ENCODE measurements around the gene CEP19. TPM values are rescaled to one million over a fixed set of nuclear protein-coding genes. Genes with fewer than 3 reads are reported as not detected.

The CEP19 gene
- total and polyA plus RNA-seq, 2 of the 4 experiments (the other 2 are of a cell fraction): 1.1 to 1.4 TPM

DNA sequence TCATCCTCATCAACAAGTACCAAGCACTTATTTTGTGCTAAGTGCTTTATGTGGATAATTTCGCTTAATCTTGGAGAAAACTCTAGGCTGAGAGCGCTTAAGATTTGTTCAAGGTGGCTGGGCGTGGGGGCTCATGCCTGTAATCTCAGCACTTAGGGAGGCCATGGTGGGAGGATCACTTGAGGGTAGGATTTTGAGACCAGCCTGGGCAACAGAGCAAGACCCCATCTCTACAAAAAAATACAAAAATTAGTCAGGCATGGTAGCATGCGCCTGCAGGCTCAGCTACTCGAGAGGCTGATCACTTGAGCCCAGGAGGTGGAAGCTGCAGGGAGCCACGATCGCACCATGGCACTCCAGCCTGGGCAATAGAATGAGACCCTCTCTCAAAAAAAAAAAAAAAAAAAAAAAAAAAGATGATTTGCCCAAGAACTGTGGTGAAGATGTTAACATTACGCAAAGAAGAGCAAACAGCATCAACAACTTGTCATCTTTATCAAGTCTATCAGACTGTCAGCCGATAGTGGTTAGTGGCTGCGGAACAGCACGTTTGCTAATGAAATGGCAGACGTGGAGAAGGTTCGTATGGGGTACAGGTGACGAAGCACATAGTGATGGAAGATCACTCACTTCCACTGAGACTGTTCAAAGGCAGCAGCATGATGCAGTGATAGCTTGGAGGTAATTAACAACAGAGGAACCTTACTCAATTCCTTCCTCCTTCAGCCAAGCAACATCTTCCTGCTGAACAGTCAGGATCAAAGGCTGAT, 44.8 kb downstream of the CEP19 start:
- intact Hi-C loops (cut with micrococcal nuclease): no loop called here
- no peak overlapping the region for H2BK120ac ChIP-seq (ENCODE audit: low read depth, low read length)
- no peak overlapping the region for H3K4ac ChIP-seq (ENCODE audit: low read depth, low read length)
- H2AFZ ChIP-seq (replicated peaks; ENCODE audit: low read length, poor library complexity): no peak overlapping the region
- H3K9ac ChIP-seq (ENCODE audit: low read depth, low read length): no peak overlapping the region
- peaks cover 10% of the 10 kb centered on the region; the same call in 1 of the 2 replicates for H3K4me1 ChIP-seq (ENCODE audit: control insufficient read depth, insufficient read depth, low read length)
- H3K4me3 ChIP-seq (ENCODE audit: insufficient read depth, low read depth, low read length): no peak overlapping the region
- no peaks in the 10 kb centered on the region for H4K20me1 ChIP-seq (ENCODE audit: insufficient read depth, low read length)
- CTCF ChIA-PET: interaction anchor here (0.6 kb wide), 1 partner anchor 178 kb away, joined by 3 read pairs; no protein-coding TSS in a partner anchor
- no peak overlapping the region for H3K56ac ChIP-seq (ENCODE audit: extremely low read depth, insufficient read depth, low read length)
- H2BK20ac ChIP-seq (ENCODE audit: low read depth, low read length): no peak overlapping the region
- no peak overlapping the region for H3K4me2 ChIP-seq (ENCODE audit: low read depth, low read length)
- TF ChIP-seq POLR2A (IDR thresholded peaks at IDR 0.05; ENCODE audit: low read depth, low read length): no peak
- TF ChIP-seq, protein P1, sequence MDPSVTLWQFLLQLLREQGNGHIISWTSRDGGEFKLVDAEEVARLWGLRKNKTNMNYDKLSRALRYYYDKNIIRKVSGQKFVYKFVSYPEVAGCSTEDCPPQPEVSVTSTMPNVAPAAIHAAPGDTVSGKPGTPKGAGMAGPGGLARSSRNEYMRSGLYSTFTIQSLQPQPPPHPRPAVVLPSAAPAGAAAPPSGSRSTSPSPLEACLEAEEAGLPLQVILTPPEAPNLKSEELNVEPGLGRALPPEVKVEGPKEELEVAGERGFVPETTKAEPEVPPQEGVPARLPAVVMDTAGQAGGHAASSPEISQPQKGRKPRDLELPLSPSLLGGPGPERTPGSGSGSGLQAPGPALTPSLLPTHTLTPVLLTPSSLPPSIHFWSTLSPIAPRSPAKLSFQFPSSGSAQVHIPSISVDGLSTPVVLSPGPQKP (IDR thresholded peaks at IDR 0.05; ENCODE audit: borderline replicate concordance, low read depth, low read length): no peak
- no peak for TF ChIP-seq NFE2L2 (IDR thresholded peaks at IDR 0.05; ENCODE audit: low read depth, low read length)
- TF ChIP-seq, protein P2, sequence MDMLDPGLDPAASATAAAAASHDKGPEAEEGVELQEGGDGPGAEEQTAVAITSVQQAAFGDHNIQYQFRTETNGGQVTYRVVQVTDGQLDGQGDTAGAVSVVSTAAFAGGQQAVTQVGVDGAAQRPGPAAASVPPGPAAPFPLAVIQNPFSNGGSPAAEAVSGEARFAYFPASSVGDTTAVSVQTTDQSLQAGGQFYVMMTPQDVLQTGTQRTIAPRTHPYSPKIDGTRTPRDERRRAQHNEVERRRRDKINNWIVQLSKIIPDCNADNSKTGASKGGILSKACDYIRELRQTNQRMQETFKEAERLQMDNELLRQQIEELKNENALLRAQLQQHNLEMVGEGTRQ (IDR thresholded peaks at IDR 0.05; ENCODE audit: low read depth, low read length): no peak
- TF ChIP-seq CHD1 (IDR thresholded peaks at IDR 0.05; ENCODE audit: low read depth, low read length): no peak
- no peak for TF ChIP-seq BHLHE40 (IDR thresholded peaks at IDR 0.05; ENCODE audit: low read depth, low read length)
- no peak for TF ChIP-seq CEBPB (IDR thresholded peaks at IDR 0.05; ENCODE audit: low read depth, low read length)
- no peak for TF ChIP-seq MAZ (IDR thresholded peaks at IDR 0.05; ENCODE audit: borderline replicate concordance, low read depth, low read length)
- 0 out of 2 replicates have a peak, but pooled peaks cover 2% of the 10 kb centered on the region for H3K9me1 ChIP-seq (ENCODE audit: insufficient read depth, low read length)
- H4K8ac ChIP-seq (ENCODE audit: low read depth in 2 of 2, low read length in 2 of 2): no peak overlapping the region
- no peak overlapping the region for H2BK5ac ChIP-seq (ENCODE audit: low read depth, low read length, poor library complexity, severe bottlenecking)
- no CpG with 5 or more reads among the region's 14 CpGs for WGBS, 2 experiments (ENCODE audit: extremely low coverage in 2 of 2, insufficient read length in 1 of 2)
- peaks cover 11% of the 10 kb centered on the region for H3K27me3 ChIP-seq (ENCODE audit: control insufficient read depth, insufficient read depth, low read length)
- no peak overlapping the region for H2BK15ac ChIP-seq (ENCODE audit: low read depth, low read length)
- POLR2A ChIA-PET (ENCODE audit: unreplicated experiment): interaction anchor here (0.8 kb wide), 1 partner anchor 10 kb away, joined by 3 read pairs; no protein-coding TSS in a partner anchor
- no peaks in the 10 kb centered on the region for H3K9me3 ChIP-seq (ENCODE audit: control insufficient read depth, insufficient read depth, low read length)
- H3K23ac ChIP-seq (ENCODE audit: low read depth, low read length): no peak overlapping the region
- in situ Hi-C loops (cut with MboI; ENCODE audit: low sequenced_read_pairs): no loop called here
- ATAC-seq (ENCODE audit: low read depth) (no peak), DNase-seq (no peak)
- no TSS peak for BruUV-seq (replicated peaks)
- H3K14ac ChIP-seq (replicated peaks; ENCODE audit: low read depth, low read length): no peak overlapping the region
- H2AK5ac ChIP-seq (ENCODE audit: low read depth, low read length): no peak overlapping the region
- no peak overlapping the region for H2AK9ac ChIP-seq (replicated peaks; ENCODE audit: low read depth, low read length, poor library complexity)
- no peaks in the 10 kb centered on the region for H3K36me3 ChIP-seq (ENCODE audit: control insufficient read depth, insufficient read depth, low read length)
- dilution Hi-C loops (cut with HindIII; ENCODE audit: low sequenced_read_pairs, unreplicated experiment): no loop called here
- no peak overlapping the region for H3K27ac ChIP-seq (ENCODE audit: insufficient read depth, low read length)
- H4K5ac ChIP-seq (ENCODE audit: low read depth, low read length): no peak overlapping the region
- no peak overlapping the region for H4K91ac ChIP-seq (ENCODE audit: insufficient read depth, low read depth, low read length)
- H3K18ac ChIP-seq (ENCODE audit: low read depth, low read length): no peak overlapping the region
- H3K79me1 ChIP-seq (ENCODE audit: low read depth in 1 of 2, low read length in 2 of 2): no peaks in the 10 kb centered on the region

All from IMR-90 (cell line).